ENCODE measurements around the gene ING4.

Gene ING4

DNA sequence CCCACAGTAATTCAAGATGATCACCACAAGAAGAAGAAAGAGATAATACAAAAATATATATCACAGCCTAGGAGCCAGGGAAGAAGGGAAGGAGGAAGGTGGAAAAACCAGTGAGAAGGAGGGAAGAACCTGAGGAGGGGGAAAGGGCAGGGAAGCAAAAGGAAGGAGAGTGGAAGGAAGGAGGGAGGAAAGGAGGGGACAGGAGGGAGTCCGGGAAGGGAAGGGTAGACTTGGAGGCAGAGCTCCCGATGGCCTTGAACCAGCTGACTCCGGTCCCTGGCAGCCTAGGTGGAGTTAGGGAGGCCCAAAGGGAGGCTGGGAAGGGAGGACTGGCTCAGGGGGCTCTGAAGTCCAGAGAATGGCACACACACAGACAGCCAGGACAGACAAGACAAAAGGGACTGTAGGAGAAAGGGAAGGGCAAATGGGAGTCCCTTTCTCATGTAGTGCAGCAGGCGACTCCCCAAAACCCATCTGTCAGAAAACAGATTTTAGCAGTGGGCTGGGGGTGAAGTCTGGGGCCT is 31.0 kb upstream of the ING4 start:
- no peak overlapping the region for H3K27ac ChIP-seq
- TF ChIP-seq ZFX (IDR thresholded peaks at IDR 0.05; ENCODE audit: borderline replicate concordance) = no peak
- TF ChIP-seq, protein P1, sequence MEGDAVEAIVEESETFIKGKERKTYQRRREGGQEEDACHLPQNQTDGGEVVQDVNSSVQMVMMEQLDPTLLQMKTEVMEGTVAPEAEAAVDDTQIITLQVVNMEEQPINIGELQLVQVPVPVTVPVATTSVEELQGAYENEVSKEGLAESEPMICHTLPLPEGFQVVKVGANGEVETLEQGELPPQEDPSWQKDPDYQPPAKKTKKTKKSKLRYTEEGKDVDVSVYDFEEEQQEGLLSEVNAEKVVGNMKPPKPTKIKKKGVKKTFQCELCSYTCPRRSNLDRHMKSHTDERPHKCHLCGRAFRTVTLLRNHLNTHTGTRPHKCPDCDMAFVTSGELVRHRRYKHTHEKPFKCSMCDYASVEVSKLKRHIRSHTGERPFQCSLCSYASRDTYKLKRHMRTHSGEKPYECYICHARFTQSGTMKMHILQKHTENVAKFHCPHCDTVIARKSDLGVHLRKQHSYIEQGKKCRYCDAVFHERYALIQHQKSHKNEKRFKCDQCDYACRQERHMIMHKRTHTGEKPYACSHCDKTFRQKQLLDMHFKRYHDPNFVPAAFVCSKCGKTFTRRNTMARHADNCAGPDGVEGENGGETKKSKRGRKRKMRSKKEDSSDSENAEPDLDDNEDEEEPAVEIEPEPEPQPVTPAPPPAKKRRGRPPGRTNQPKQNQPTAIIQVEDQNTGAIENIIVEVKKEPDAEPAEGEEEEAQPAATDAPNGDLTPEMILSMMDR (IDR thresholded peaks at IDR 0.05) = no peak

DNA sequence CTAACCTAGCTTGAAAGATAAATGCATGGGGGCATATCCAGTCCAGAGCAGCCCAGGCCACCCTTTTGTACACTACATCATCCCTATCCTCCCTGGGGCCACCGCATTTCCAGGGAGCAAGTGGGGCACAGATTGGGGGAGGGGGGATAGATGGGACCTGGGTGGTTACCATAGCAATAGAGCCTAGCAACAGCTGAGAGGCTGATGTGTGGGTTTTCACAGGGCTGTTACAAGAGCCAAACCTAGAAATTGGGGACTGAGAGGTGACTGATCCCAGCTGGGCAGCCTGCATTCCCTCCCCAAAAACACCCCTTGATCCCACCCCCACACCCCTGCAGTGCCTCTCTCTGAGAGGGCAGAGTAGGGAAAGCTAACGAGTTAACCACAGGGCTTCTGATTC is 30.0 kb upstream of the ING4 start:
- TF ChIP-seq, protein P1 (IDR thresholded peaks at IDR 0.05) = no peak
- TF ChIP-seq ZFX (IDR thresholded peaks at IDR 0.05; ENCODE audit: borderline replicate concordance) = no peak
- no peak overlapping the region for H3K27ac ChIP-seq

DNA sequence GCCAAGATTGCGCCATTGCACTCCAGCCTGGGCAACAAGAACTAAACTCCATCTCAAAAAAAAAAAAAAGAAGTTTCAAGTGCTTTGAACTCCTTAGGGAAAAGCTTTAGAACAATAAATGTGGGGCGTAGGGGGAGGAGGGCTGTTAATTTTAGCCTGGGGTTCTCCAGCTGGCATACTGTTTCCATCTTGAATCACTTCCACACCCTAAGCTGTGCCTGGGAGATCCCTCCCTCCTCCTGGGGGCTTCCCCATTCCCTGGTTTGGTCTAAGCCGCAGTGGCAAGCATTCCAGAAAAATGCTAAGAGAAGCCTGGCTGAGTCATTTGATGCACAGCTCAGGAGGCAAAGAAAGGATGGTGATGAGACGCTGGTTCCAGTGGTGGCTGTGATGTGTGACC is 28.6 kb upstream of the ING4 start:
- no peak overlapping the region for H3K27ac ChIP-seq
- no peak for TF ChIP-seq ZFX (IDR thresholded peaks at IDR 0.05; ENCODE audit: borderline replicate concordance)
- TF ChIP-seq, protein P1 (IDR thresholded peaks at IDR 0.05) = no peak

DNA sequence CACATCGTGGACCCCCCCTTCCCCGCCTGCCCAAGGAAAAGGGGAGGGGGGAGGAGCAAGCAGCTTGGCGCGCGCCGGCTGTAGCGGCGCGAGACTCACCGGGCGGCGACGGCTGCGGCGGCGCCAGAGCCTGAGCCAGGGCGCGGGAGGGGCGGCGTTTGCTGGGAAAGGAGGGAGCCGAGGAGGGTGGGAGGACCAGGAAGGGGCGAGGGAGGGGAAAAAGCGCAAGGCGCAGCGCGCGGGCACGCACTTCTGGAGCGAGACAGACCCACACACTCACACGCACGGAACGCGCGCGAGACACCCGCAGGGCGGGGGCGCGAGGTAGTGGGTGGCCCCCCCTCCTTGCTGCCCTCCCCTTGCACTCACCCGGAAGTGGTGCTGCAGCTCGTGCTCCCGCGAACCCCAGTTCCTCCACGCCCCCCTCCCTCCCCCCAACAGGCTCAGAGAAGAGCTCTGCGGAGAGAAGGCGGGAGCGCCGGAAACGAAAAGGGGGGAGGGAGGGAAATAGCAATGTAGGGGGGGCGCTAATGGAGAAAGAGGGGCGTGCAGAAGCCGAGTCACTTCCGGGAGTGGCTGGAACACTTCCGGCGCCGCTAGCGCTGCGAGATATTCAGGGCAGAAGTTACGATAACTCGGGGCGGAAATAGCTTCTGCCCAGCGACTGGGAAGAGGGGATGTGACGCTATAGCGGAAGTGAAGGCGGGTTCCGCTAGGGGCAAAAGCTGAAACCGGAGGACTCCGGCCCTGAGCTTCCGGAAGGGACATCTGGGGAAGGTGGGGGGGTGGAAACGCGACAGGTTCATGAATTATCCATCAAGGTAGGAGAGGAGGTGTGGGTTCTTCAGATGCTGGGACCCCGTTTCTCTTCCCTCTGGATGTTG is 26.3 kb upstream of the ING4 start, which contains the start of gene ZNF384:
Gene ZNF384 (minus strand): TSS at position 377 of the 884 bp plus-strand sequence. CDS start 9,855 bp downstream, outside the sequence.
- peak within 1 kb of the TSS; percentile 98 for H3K27ac ChIP-seq
- TF ChIP-seq, protein P1 (IDR thresholded peaks at IDR 0.05) = no peak
- no peak for TF ChIP-seq ZFX (IDR thresholded peaks at IDR 0.05; ENCODE audit: borderline replicate concordance)

DNA sequence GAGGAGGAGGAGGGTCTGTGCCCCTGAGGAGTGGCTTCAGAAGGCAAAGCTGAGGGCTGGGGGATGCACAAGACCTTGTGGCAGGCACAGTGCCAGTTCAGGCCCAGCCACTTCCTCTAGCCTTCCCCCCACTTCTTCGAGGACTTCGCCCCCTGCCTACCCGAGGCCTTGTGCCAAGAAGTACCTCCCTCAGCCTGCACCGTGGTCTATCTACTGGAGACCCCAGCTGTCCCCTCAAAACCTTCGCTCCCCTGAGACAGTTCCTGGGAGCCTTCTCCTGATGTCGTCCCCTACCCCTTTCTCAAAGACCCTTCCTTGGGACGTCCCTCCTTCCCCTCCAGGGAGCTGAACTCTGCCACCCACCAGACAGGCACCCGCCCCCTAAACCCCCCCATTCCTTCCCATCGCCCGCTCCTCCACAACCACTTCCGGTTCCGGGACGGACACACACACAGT is 25.7 kb upstream of the ING4 start:
- H3K27ac ChIP-seq = peak overlapping the region; percentile 98
- no peak for TF ChIP-seq ZFX (IDR thresholded peaks at IDR 0.05; ENCODE audit: borderline replicate concordance)
- TF ChIP-seq, protein P1 (IDR thresholded peaks at IDR 0.05) = no peak

DNA sequence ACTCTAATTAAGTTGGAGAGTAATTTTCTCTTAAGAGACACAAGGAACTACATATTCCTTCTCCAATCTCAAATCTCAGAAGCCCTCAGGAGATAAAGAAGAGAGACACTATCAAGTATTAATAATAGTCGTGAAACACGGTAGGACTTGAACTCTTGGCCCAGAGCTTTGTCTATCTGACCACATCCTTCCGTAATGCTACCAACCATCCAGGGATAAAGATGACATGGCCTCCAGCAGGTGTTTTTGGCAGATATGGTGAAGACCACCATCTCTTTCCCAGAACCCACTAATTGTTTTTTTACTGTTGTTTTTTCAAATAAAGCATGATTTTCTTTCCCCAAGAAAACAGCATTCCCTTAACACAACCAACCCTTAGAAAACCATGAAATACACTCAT is 22.9 kb upstream of the ING4 start:
- TF ChIP-seq, protein P1 (IDR thresholded peaks at IDR 0.05) = no peak
- no peak for TF ChIP-seq ZFX (IDR thresholded peaks at IDR 0.05; ENCODE audit: borderline replicate concordance)
- peak overlapping the region; percentile 98; the same call in 1 of the 2 replicates for H3K27ac ChIP-seq

DNA sequence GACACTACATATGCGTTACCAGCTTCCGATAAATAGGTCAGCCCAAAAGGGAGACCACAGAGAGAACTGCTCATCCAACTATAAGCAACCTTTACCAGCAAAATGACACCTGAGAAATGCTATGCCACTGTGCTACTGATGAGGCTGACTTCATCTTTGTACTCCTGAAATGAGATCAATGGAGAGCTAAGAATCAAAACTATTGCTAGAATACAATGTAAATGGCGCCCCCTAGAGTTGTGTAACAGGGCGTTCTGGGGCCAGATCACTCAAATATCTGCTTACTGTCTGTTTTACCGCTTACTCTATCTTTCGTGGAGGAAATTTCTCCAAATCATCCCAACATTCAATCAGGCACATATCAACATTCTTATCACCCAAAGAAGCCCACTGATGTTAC is 21.7 kb upstream of the ING4 start:
- TF ChIP-seq ZFX (IDR thresholded peaks at IDR 0.05; ENCODE audit: borderline replicate concordance) = no peak
- TF ChIP-seq, protein P1 (IDR thresholded peaks at IDR 0.05) = peak; percentile 88
- H3K27ac ChIP-seq = no peak overlapping the region

Measured in 22Rv1 (cell line).